ENCODE results near the gene ZNF423.

DNA sequence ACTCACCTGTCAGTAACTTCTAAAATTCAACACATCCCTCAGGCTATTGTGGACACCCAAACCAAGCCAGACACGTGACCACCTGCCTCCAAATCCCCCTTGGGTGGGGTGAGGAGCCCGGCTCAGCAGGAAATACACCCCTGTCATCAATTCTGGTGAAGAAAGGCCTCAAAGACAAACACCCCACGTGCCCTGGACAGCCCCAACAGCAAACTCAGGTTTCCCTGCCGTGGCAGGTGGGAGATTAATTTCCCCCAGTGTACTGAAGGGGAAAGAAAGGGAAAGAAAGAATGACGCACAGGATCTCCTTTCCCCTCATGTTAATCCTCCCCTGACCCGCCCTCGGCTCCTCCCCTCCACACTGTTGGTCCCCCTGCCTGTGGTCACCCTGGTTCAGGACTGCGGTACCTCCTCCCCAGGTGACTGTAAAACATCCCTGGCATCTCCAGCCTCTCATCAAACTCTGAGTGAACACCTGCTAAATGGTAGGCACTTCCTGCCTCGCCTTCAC, 98.3 kb downstream of the ZNF423 start:
- TF ChIP-seq CTCF (IDR thresholded peaks at IDR 0.05) (no peak), POLR2A (IDR thresholded peaks at IDR 0.05) (no peak)

Data from Peyer's patch (tissue), 4 donors.